Inferior parietal cortex (tissue), 1 donor: ENCODE results near the gene RNFT2.

ENCODE experiments used
- DNase-seq: peaks from one replicate; pipeline ENCODE4 v3.0.0-alpha.2; 2016; ENCODE audit errors: extremely low spot score

RNFT2 gene

GRCh38 chr12:116878567-116879508 lies 140.7 kb downstream of the RNFT2 start:
- no peak for DNase-seq

- no peak for DNase-seq
These were observed 141.5 kb downstream of the RNFT2 start for GRCh38 chr12:116879509-116880212.

- DNase-seq: no peak
These were observed 142.2 kb downstream of the RNFT2 start for GRCh38 chr12:116880213-116880816.

GRCh38 chr12:116880817-116881324 lies 142.8 kb downstream of the RNFT2 start:
- no peak for DNase-seq

GRCh38 chr12:116881325-116881876 lies 143.3 kb downstream of the RNFT2 start, which contains the start of gene HRK:
Gene HRK (minus strand): TSS chr12:116881441. CDS start chr12:116881307, 134 bp downstream.
- no peak for DNase-seq

GRCh38 chr12:116881877-116882507 lies 143.9 kb downstream of the RNFT2 start:
- no peak for DNase-seq

- peak; percentile 36 for DNase-seq
These were observed 144.6 kb downstream of the RNFT2 start for GRCh38 chr12:116882742-116883141.

- no peak for DNase-seq
These were observed 146.8 kb downstream of the RNFT2 start for GRCh38 chr12:116884871-116885270.

GRCh38 chr12:116885491-116885890 lies 147.4 kb downstream of the RNFT2 start:
- DNase-seq: no peak

GRCh38 chr12:116887244-116887643 lies 149.1 kb downstream of the RNFT2 start:
- DNase-seq: no peak

- no peak for DNase-seq
These were observed 149.8 kb downstream of the RNFT2 start for GRCh38 chr12:116887897-116888296.

GRCh38 chr12:116890330-116890729 lies 152.2 kb downstream of the RNFT2 start:
- DNase-seq: no peak

GRCh38 chr12:116891019-116891418 lies 152.9 kb downstream of the RNFT2 start:
- DNase-seq: no peak

- no peak for DNase-seq
These were observed 154.4 kb downstream of the RNFT2 start for GRCh38 chr12:116892349-116893140.

- no peak for DNase-seq
These were observed 156.8 kb downstream of the RNFT2 start for GRCh38 chr12:116894913-116895312.

- no peak for DNase-seq
These were observed 158.4 kb downstream of the RNFT2 start for GRCh38 chr12:116896411-116896924.

- no peak for DNase-seq
These were observed 159.4 kb downstream of the RNFT2 start for GRCh38 chr12:116897476-116897875.

- DNase-seq: no peak
These were observed 160.6 kb downstream of the RNFT2 start for GRCh38 chr12:116898669-116899068.

GRCh38 chr12:116901612-116902011 lies 163.5 kb downstream of the RNFT2 start:
- DNase-seq: no peak
